ENCODE results near the gene CCDC74B.
"Not testable (repeated sequence)": the region's sequence is repeated elsewhere in the genome, so short reads cannot be mapped to it uniquely, and the experiment has no call there.

CCDC74B gene

GRCh38 chr2:130165293-130166016 lies 20.5 kb upstream of the CCDC74B start:
- no peak overlapping the region for H3K4me3 ChIP-seq (ENCODE audit: low read length)
- no peak for DNase-seq (ENCODE audit: low read depth)
- TF ChIP-seq CTCF (IDR thresholded peaks at IDR 0.05; ENCODE audit: insufficient read depth, low read depth, low read length, missing control alignments): no peak

- TF ChIP-seq CTCF (IDR thresholded peaks at IDR 0.05; ENCODE audit: insufficient read depth, low read depth, low read length, missing control alignments): no peak
- DNase-seq (ENCODE audit: low read depth): no peak
- no peak overlapping the region for H3K4me3 ChIP-seq (ENCODE audit: low read length)
Observed at GRCh38 chr2:130162968-130163367, 18.1 kb upstream of the CCDC74B start.

- DNase-seq (ENCODE audit: low read depth); H3K4me3 ChIP-seq (ENCODE audit: low read length): not testable (repeated sequence)
Observed at GRCh38 chr2:130162486-130162885, 17.6 kb upstream of the CCDC74B start.

DNA sequence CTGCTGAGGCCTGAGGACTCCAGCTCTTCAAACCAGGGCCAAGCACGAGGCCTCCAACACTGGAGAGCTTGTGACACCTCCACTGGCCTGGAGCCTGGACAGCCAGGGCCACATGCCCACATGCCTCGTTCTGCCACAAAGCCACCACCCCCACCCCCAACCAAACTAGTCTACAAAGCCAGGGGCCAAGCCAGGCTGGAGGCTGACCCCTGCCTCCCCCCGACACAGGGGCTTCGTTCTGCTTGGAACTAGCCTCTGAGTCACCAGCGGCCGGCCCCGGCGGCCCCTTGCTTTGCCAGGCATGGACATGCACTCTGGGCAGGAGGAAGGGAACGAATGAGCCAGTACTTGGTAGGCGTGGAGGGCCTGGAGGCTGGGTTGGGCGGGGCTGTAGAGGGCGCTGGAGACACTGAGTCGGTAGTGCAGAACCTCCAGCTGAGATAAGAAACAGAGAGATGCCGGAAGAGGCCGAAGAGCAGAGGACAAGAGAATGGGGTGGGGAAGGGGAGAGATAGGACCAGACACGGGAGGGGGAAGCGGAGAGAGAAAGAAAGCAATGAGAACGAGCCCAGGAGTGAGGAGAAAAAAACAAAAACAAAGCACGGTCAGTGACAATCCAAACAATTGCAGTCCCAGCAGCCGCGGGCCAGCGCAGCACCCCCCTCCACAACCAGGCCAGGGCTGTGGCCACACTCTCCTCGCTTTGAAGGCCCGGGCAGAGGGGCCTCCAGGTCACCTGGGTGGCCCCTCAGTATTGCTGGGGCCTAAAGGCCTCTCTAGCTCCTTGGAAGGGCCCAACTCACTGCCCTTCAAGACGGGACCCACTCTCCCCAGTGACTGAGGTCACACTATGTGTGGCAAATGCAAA lies 16.2 kb upstream of the CCDC74B start:
- not testable (repeated sequence) for H3K4me3 ChIP-seq (ENCODE audit: low read length); DNase-seq (ENCODE audit: low read depth)

DNA sequence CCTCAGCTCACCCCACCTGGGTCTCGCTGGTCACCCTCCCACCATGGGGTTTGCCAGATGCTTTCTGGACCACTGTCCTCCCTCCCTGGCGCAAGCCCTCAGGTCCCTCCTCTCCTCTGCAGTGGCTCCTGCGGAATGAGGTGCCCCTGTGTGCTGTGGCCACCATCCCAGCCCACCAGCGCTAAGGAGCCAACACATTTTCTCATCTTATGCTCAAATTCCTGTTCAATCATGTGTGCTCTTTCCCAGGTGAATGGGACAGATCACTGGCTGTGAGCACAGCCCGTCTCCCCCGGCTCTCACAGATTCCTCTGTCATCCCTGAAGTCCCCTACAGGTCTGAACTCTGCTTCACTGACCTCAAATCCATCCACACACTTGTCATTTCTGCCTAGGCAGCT lies 15.2 kb upstream of the CCDC74B start:
- TF ChIP-seq CTCF (IDR thresholded peaks at IDR 0.05; ENCODE audit: insufficient read depth, low read depth, low read length, missing control alignments): no peak
- DNase-seq (ENCODE audit: low read depth): no peak
- no peak overlapping the region for H3K4me3 ChIP-seq (ENCODE audit: low read length)

DNA sequence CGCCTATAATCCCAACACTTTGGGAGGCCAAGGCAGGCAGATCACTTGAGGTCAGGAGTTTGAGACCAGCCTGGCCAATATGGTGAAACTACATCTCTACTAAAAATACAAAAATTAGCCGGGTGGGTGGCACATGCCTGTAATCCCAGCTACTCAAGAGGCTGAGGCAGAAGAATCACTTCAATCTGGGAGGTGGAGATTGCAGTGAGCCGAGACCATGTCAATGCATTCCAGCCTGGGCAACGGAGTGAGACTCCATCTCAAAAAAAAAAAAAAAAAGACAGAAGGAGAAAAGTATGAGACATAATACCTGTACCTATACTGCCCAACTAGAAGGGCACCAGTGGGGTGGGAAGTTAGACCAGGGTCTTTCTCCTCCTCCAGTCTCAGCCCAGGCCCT lies 14.5 kb upstream of the CCDC74B start:
- not testable (repeated sequence) for DNase-seq (ENCODE audit: low read depth); H3K4me3 ChIP-seq (ENCODE audit: low read length)

GRCh38 chr2:130158631-130159030 lies 13.7 kb upstream of the CCDC74B start:
- TF ChIP-seq CTCF (IDR thresholded peaks at IDR 0.05; ENCODE audit: insufficient read depth, low read depth, low read length, missing control alignments): no peak
- H3K4me3 ChIP-seq (ENCODE audit: low read length): no peak overlapping the region
- no peak for DNase-seq (ENCODE audit: low read depth)

- not testable (repeated sequence) for H3K4me3 ChIP-seq (ENCODE audit: low read length); DNase-seq (ENCODE audit: low read depth)
Observed at GRCh38 chr2:130157825-130158514, 13.1 kb upstream of the CCDC74B start.

DNA sequence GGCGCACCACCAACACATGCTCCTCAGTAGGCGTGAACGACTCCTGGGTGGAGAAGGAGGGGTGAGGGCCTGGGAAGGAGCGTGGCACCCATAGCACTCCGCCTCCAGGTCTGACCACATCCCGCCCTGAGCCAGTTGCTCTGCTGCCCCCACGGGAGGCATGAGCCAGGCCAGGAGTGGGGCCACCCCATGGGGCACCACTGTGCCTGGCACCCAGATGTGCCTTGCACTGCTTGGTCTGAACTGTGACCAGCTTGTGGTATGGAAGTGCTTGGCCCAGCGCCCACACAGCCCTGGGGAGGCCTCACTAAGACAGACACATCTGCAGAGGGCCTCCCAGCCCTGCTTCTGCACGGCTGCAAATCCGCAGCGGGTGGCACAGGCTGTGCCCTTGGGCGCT lies 12.4 kb upstream of the CCDC74B start:
- H3K4me3 ChIP-seq (ENCODE audit: low read length); DNase-seq (ENCODE audit: low read depth): not testable (repeated sequence)

Measured in epithelial cell of esophagus (primary cell).